Stimulated activated CD4-positive, alpha-beta T cell treated with anti-CD3 and anti-CD28 coated beads, Interleukin-12 subunit alpha, Interleukin-12 subunit beta, amount 100 ng/mL, for 4 hours (primary cell): ENCODE data around the gene TTC33.
"Not testable (repeated sequence)": the region's sequence is repeated elsewhere in the genome, so short reads cannot be mapped to it uniquely, and the experiment has no call there.

ENCODE experiments used
- DNase-seq: peaks from one replicate; pipeline ENCODE4 v3.0.0-alpha.2; 2020

TTC33 gene

GRCh38 chr5:40603378-40603777, 152.4 kb downstream of the TTC33 start:
- DNase-seq, result no peak

GRCh38 chr5:40601198-40601868, 154.4 kb downstream of the TTC33 start:
- DNase-seq, result no peak

GRCh38 chr5:40600383-40600782, 155.4 kb downstream of the TTC33 start:
- no peak for DNase-seq

- no peak for DNase-seq
Observed at GRCh38 chr5:40599676-40600075, 156.1 kb downstream of the TTC33 start.

- DNase-seq, result no peak
Observed at GRCh38 chr5:40594811-40595210, 160.9 kb downstream of the TTC33 start.

GRCh38 chr5:40591727-40592396, 163.9 kb downstream of the TTC33 start:
- not testable (repeated sequence) for DNase-seq

- DNase-seq, result no peak
Observed at GRCh38 chr5:40587376-40587775, 168.4 kb downstream of the TTC33 start.

GRCh38 chr5:40585537-40586267, 170.1 kb downstream of the TTC33 start:
- no peak for DNase-seq

- no peak for DNase-seq
Observed at GRCh38 chr5:40584054-40584453, 171.7 kb downstream of the TTC33 start.

- DNase-seq, result peak; percentile 40
Observed at GRCh38 chr5:40578501-40579451, 177.0 kb downstream of the TTC33 start.

- no peak for DNase-seq
Observed at GRCh38 chr5:40577718-40578117, 178.0 kb downstream of the TTC33 start.

- DNase-seq, result no peak
Observed at GRCh38 chr5:40575921-40576320, 179.8 kb downstream of the TTC33 start.

- no peak for DNase-seq
Observed at GRCh38 chr5:40575411-40575810, 180.3 kb downstream of the TTC33 start.

- no peak for DNase-seq
Observed at GRCh38 chr5:40572937-40573336, 182.8 kb downstream of the TTC33 start.

GRCh38 chr5:40572391-40572790, 183.4 kb downstream of the TTC33 start:
- no peak for DNase-seq

- DNase-seq, result no peak
Observed at GRCh38 chr5:40571729-40572128, 184.0 kb downstream of the TTC33 start.

GRCh38 chr5:40570408-40571129, 185.2 kb downstream of the TTC33 start:
- DNase-seq, result no peak

- no peak for DNase-seq
Observed at GRCh38 chr5:40569546-40570270, 186.1 kb downstream of the TTC33 start.

GRCh38 chr5:40568548-40568947, 187.2 kb downstream of the TTC33 start:
- DNase-seq, result no peak

GRCh38 chr5:40563173-40563572, 192.6 kb downstream of the TTC33 start:
- not testable (repeated sequence) for DNase-seq

- DNase-seq, result no peak
Observed at GRCh38 chr5:40560474-40561110, 195.2 kb downstream of the TTC33 start.
